ENCODE measurements around the gene CHID1.

CHID1 gene

DNA sequence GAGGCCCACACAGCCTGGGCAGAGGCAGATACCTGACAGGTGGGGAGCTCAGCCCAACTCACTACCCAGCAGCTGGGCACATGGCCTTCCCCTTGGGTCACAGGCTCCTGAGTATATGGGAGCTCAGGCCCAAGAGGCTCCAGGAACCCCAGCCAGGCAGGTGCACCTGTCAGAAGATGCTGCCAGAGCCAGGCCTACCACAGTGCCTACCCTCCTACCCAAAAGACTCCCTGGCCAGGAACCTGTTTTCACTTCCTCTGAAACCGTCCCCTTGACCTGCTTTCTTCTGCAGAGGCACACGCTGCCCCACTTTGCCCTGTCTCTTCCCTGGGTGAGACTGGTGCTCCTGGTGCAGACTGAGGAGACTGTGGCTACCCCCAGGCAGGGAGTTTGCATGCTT is 2.9 kb downstream of the CHID1 start:
- no peak for DNase-seq

DNA sequence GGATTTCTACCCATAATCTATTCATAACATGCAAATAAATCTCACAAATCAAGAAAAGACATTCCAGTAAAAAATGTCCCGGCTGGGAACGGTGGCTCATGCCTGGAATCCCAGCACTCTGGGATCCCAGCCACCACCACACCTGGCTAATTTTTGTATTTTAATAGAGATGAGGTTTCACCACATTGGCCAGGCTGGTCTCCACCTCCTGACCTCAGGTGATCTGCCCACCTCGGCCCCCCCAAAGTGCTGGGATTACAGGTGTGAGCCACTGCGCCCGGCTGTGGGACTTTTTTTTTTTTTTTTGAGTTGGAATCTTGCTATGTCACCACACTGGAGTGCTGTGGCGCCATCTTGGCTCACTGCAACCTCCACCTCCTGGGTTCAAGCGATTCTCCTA is 4.7 kb downstream of the CHID1 start:
- no peak for DNase-seq

DNA sequence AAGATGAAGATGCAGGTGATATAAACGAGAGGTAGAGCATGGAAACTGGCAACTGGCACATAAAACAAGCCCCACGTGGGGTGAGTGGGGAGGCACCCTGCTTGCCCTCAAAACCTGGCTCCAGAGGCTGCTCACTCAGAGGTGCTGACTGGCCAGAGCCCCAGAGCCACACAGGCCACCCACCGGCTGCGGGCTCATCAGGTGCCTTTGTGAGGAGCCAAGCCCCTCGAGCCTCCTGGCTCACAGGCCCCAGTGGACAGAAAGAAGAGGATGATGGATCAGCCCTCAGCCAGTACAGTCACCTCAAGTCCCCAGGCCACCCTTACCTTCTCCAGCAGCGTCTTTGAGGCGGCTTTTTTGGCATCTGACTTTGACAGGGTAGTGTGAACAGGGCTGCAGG is 6.2 kb downstream of the CHID1 start:
- no peak for DNase-seq

DNA sequence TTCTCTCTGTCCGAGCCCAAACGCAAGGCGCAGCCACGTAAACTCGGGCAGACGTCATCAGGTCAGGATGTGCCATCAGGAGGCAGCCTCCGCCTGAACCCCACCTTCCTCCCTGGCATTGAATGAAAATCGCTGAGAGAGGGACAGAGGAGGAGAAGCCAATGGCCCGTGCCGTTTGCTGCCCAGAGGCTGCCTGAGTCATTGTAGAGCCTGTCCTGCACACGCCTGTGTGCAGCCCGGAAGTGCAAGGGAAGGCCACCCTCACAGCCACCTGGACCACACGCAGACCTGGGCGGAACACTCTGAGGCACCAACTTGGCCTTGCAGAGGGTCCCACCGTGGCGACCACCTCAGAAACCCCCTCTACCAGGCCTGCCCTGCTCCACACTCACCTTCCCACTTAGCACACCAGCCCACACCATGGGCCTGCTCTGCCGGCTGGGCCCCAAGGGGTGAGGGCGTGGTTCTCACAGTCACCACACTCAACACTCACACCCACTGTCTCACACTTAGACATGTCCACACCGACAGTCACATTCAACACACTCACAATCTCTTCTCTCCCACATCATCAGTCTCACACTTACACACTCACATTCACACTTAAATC is 9.1 kb downstream of the CHID1 start:
- DNase-seq: no peak

DNA sequence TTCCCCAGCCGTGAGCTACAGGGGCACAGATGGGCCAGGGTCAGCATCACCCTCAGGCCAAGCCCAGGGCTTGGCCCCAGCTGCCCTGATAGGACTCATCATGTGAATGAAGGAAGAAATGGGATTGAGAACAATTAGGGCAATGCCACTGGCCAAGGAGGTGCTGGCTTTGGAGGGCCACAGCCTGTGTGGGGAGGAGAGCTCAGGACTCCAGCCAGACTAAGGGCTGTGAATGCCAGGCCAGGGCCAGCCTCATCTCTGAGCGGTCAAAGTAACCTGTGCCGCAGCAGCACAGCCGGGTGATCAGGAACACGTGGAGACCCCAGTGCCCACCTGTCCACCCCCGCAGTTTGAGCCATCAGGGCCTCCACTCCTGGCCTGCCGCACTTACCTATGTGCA is 10.1 kb downstream of the CHID1 start:
- DNase-seq: no peak

DNA sequence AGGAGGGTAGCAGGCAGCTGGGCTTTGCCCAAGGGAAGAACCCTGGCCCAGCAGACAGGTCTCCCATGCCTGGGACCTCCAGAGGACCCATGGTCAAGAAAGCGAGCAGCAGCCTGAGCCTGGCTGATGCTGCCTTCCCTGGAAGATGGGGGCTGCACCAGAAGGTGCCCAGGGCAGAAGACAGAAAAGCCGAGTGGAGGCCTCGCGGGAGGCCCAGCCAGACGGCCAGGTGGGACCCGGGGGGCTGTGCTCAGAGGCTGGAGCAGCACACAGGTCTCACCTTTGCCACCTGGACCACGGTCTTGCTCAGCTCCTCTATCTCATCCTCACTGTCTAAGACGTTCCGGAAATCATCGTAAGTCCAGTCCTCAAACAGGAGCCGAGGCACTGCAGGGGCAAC is 10.9 kb downstream of the CHID1 start:
- no peak for DNase-seq

DNA sequence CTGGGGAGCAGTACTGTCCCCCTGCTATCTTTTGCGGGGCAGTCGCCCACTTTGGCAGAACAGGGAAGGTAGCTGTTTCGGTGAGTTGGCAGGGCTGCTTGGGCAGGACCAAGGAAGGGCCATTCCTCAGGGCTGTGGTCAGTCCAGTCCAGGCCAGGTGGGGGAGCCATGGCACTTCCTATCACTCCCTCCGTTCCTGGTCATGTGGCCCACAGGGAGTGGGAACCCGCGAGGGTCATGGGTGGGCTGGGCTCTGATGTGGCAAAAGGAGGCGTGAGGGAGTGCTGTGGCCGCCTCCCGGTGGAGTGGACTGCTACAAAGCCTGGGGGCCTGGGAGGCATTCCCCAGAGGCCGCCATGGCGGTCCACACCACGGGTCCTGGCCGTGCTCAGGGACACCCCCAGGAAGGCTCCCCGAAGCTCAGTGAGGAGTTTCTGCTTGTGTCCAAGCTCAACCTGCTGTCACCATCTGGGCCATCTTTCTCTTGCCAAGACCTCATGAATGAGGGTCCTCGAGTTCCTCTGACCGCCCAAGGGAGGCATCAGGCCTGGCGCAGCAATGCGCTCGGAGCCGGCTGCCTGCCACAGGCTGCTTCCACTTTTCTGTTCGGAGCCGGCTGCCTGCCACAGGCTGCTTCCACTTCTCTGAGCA is 11.9 kb downstream of the CHID1 start:
- peak; percentile 32 for DNase-seq

DNA sequence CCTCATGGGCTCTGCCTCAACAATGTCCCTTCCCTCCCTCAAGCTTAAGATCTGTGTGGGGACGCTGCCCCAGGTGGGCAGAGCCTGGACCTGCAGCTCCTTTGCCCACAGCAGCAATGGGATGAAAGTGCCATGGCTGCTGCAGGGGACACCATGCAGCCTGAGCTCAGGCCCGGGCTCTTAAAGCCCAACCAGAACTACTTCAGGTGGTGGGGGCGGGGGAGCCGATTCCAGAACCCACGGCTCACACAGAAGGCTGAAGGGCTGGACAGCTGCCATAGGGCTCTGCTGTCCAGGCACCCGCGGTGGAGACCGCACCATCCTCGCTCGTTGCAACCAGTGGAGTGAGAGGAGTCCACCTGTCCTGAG is 12.5 kb downstream of the CHID1 start:
- peak; percentile 51 for DNase-seq

DNA sequence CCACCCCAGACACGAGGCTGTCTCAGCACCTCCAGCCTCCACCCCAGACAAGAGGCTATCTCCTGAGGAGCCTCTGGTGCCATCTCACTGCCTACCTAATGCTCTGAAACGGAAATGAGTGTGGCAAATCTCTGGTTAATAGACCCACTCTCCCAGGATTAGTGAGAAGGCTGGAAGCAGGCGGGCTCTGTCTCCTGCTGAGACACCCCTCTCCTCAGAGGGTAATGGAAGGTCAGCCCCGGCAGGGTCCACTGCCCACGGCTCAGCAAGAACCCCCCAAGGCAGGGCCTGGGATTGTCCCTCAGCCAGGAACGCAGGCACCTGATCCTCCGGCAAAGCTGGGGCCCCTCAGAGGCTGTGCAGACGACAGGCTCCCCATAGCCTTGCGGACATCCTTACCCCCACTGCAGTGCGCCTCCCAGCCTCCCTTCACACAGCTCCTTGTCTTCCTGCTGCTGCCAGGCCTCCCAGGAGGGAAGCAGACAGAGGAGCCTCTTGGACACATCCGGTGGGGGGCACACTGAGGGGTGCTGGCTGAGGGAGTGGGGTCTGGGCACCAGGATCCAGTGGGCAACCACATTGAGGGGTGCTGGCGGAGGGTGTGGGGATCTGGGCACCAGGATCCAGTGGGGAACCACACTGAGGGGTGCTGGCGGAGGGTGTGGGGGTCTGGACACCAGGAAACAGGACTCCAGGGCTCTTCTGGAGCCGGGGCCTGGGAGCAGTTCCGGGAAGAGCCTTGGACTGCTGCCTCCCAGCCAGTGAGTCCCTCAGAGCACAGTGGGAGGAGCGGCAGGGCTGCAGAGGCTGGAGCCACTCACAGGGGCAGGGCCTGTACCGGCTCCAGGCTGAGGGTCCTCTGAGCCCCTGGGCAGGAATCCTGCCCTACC is 13.1 kb downstream of the CHID1 start:
- no peak for DNase-seq

DNA sequence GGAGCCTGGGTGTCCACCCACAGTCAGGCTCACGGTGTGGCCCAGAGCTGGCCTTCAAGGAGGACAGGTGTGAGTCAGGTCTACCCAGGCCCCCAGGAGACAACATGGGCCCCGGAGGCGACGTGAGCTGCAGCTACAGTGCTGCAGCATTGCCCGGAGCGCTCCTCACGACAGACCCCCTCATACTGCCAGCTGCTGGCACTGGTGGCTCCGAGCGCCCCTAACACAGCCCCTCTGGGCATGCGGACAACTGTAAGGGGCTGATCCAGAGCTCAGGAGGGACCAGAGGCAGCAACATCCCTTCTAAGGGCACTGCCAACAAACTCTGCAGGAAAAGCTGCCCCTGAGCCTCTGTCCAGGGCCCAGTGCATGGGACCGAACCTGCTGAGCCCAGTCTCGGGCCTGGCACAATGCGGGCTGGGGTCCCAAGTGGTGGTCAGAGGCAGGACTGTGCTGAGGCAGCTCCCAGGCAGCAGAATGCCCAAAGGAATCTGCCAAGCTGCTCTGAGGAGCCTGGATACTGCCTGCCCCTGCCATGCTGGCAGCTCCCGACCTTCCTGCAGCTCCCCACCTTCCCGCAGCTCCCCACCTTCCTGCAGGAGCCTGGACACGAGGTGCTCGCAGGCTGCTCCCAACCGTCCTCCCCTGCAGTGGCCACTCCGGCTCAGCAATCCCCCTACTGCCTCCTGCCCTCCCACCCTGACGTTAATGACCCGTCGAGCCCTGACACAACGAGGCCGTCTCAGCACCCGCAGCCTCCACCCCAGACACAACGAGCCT is 15.1 kb downstream of the CHID1 start:
- no peak for DNase-seq

DNA sequence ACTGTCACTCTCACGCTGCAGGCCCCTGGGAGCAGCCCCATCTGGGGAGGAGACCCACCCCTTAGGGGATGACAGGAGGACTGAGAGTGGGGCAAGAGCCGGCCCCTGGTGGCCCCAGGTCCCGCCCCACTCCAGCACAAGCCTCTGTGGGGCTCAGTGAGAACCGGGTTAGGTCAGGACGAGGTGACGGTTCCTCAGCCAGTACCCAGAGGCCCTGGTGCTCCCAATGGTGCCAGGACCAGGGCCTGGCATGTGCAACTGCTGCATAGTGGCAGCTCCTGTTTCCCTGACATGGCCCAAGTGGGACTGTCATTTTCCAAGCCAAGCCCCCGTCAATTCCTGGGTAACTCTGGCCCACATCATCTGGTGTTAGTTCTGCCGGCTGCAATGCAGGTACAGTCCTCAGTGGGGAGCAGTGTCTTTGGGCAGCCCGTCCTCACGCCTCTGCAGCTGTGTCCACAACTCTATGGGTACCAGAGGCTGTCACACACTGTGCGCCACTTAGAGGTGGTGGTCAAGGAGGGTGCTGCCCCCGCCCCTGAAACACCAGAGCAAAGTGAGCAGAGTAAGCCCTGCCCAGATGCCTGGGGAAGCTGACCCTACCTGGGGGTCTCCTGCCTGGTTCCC is 15.9 kb downstream of the CHID1 start:
- no peak for DNase-seq

DNA sequence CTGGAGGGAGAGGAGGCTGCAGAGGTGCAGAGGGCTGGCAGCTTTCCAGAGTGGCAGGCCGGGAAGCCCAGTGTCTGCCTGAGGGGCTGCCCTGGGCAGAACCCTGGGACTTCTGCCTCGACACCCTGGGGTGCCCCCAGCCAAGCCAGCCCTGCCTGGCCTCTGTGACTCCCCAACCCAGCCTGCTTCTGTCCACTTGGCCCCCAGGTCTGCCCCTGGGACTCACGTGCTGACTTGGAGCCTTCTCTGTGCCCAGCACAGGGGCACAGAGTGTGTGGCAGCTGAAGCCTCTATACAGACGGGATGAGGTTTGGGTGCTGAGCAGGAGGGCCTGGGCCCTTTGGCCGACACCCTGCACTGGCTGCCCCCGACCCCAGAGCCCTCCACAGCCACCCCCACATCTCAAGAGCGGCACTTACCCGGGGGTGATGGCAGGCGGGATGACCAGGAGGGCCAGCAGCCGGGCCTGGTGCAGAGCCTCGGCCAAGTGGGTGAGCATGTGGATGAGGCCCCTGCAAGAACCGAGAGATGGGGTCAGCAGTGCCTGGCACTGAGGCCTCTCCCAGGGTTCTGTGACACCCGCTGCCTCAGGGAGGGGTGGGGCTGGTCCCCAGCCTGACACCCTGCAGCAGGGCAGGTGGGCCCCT is 17.5 kb downstream of the CHID1 start:
- DNase-seq: no peak

DNA sequence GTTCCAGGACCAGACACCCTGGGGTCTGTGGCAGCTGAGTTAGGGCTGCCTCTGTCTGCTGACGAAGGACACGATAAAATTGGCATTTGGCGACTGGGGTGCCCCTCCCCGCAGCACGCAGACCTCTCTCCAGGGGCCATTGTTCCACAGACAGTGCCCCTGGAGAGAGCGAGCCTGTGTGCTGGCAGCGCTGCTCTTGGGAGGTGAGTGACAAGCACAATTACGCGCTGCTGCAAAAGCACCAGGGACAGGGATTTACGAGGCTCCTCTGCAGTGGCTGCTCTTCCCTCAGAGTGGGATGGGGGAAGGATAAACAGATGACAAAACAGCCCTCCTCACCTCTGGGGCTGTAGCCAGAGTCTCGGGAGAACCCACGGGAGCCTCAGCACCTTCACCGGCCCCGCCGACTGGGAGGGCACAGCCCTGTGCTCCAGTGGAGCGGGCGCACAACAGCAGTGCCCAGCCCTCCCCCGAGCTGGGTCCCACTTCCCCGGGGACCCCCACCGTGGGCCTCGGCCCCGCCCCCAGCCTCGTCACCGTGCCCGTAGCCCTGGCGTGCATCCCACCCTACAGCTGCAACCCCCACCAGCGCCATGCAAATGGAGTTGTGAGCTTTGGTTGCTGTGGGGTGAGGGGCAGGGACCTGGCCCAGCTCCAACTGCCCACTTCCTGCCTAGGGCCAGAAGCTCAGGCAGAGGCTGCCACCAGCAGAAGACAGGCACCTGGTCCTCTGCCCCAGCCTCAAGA is 19.6 kb downstream of the CHID1 start:
- DNase-seq: peak; percentile 44

DNA sequence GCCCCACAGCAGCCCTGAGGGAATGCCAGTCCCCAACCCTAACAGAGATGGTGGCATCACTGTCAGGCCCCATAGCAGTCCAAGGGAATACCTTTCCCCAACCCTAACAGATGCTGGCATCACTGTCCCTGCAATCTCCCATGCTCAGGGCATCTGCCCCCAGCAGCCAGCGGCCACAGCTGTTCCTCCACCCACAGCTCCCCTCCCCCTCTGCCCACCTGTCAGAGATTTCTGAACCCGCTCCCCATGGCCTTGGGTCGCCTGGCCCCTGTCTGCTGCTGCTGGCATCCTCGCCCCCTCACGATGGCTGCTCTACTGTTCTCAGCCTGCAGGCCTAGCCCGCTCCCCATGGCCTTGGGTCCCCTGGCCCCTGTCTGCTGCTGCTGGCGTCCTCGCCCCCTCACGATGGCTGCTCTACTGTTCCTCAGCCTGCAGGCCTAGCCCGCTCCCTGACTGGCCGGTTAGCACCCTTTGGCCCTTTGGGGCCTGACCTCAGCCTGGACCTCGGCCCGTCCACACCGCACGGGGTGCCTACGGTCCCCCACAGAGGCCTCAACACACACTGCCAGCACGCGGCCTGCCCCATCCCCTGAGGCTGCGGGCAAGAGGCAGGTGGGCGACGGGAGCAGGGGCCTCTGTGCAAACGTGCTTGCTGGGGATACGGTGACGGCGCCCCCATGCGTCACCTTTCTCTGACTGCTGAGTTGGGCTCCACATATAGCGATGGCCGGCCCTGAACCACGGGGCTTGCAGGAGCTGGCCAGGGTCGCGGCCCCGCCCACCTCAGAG is 20.7 kb downstream of the CHID1 start:
- DNase-seq: no peak

DNA sequence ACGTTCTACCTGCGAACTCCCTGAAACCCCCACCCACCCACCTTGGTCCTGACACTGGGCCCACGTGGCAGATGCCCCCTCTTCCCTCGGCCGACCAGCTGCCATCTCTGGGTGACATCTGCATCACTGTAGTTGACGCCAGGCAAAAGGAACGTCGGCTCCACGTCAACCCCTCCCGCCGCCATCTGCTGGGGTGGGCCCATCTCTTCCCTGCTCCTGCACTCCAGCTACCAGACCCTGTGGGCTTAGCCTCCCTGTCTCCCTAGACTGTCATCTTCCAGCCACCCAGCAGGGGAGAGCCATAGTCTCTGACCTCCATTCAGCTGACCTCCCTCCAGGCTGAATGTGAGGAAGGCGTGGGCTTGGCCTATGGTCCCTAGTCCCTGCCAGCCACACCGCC is 21.4 kb downstream of the CHID1 start:
- DNase-seq: no peak

DNA sequence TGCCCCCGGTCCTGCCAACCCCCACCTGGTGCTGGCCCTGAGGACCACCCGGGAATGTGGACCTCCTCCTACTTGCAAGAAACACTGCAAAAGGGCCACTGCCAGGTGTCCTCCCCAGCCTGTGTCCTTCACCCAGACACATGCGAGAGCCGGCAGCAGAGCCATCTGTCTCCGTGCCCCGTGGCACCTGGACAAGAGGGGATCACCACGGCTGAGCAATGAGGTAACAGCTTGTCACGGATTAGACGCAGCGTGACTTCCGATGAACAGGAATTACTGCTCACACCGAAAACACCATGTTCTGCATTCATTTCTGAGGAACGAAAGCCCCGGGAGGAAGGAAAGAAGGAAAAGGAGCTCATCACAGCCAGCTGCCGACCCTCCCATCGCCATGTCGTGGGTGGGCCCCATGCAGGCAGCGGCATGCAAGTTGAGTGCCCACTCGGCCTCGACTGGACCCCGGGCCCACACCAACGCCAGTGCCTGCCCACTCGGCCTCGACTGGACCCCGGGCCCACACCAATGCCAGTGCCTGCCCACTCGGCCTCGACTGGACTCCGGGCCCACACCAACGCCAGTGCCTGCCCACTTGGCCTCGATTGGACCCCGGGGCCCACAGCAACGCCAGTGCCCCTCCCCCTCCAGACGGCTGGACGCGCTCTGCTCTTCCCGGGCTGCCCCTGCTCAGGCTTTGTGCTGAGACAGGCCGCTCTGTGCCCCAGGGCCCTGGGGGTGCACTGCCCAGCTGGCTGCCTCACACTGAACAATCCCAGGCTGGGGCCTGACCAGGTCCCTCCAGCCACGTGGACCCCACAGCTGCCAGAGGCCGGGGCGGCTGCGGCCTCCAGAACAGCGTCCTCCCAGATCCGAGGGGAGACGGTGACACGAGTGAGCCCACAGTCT is 22.0 kb downstream of the CHID1 start:
- no peak for DNase-seq

DNA sequence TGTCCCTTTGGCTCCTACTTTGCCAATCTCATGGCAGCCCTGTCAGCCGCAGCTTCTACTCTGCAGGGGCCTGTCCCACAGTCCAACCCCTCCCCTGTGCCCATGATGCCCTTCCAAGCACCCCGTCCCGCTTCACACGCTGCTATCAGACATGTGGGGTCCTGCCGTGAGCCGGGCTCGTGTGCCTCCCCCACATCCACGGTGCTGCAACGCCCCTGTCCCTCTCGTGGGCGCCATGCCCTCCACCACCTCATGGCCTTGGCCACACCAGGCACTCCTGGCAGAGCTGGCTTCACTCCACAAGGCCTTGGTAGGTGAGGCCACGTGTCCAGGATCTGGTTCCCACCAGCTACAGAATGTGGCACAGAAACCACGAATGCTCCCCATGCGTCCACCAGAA is 23.0 kb downstream of the CHID1 start:
- DNase-seq: no peak

DNA sequence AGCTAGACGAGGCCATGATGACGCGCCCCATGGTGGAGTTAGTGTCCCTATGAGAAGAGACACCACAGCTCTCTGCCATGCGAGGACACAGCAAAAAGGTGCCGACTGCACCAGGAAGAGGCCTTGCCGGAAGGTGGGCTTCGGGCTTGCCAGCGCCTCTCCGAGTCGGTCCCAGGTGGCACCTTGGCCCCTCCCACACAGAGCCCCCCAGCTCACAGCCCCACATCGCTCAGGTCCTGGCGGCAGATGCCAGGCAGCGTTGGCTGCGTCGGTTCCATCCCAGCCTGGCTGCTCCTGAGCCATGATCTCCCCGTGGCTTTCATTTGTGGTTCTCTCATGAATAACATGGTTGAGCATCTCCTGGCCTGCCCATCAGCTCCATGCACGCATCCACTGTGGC is 24.0 kb downstream of the CHID1 start:
- no peak for DNase-seq

DNA sequence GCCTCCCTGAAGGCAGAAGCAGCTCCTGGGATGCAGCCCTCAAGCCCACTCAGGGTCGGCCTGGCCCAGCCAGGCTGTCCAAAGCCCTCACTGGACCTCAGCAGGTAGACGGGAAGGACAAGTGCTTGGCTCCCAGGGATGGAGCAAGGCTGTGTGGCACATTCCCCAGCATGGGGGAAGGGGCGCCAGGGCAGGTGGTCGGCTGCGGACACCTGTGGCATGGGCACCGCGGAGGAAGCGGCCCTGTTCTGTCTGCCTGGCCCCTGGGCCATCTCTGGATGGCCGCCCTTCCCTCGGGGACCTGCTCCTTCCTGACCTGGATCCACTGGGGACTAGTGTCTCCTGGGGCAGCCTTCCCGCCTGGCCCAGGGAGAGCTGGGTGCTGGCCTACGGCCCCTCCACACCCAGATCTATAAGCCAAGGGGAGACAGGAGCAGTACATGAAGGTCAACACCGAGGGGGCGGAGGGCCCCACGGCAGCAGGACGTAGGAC is 26.0 kb downstream of the CHID1 start:
- DNase-seq: no peak

Data from retina (tissue), 1 donor.